Endothelial cell (in vitro differentiated cells): ENCODE measurements around the gene ZCCHC8. TPM values are rescaled to one million over a fixed set of nuclear protein-coding genes. Genes with fewer than 3 reads are reported as not detected.

Source experiments
- DNase-seq: peaks from one replicate; pipeline ENCODE4 v3.0.0; 2021; ENCODE audit warnings: low spot score
- H3K27ac Mint-ChIP-seq: one replicate; pipeline ENCODE4 v1.8.0; 2021; ENCODE audit warnings: mixed read lengths, inconsistent platforms; ENCODE audit not compliant: unreplicated experiment
- H3K27me3 Mint-ChIP-seq: one replicate; pipeline ENCODE4 v1.8.0; 2021; ENCODE audit warnings: mild to moderate bottlenecking, moderate library complexity, mixed read lengths, inconsistent platforms; ENCODE audit not compliant: unreplicated experiment
- H3K36me3 Mint-ChIP-seq: one replicate; pipeline ENCODE4 v1.8.0; 2021; ENCODE audit warnings: mild to moderate bottlenecking, low read depth, mixed read lengths, inconsistent platforms; ENCODE audit not compliant: unreplicated experiment
- H3K4me1 Mint-ChIP-seq: one replicate; pipeline ENCODE4 v1.8.0; 2021; ENCODE audit warnings: mild to moderate bottlenecking, mixed read lengths, inconsistent platforms; ENCODE audit not compliant: unreplicated experiment
- H3K4me3 Mint-ChIP-seq: one replicate; pipeline ENCODE4 v1.8.0; 2021; ENCODE audit warnings: mild to moderate bottlenecking, mixed read lengths, inconsistent platforms; ENCODE audit not compliant: unreplicated experiment
- H3K9me3 Mint-ChIP-seq: one replicate; pipeline ENCODE4 v1.8.0; 2021; ENCODE audit warnings: mixed read lengths, inconsistent platforms; ENCODE audit not compliant: unreplicated experiment
- total RNA-seq: library from RNA; stranded (reverse); fragmentation: NEBNext Ultra II Directional; extraction: Animal tissue kit (Norgen Biotek cat#: 25700); gene quantifications from one replicate; pipeline ENCODE4 v1.2.1, GENCODE V29; 2021; ENCODE audit not compliant: unreplicated experiment
- TF ChIP-seq, protein P1 (sequence below): fragments of 200-600 bp; sonication (generic); IDR thresholded peaks from one replicate; pipeline ENCODE4 v1.5.0; 2021; ENCODE audit warnings: antibody characterized with exemption; ENCODE audit not compliant: unreplicated experiment

ZCCHC8 gene
- total RNA-seq, 1 donor from 2014 or later, result 18.6 TPM

- peaks cover 8% of the 10 kb centered on the region for H3K27me3 Mint-ChIP-seq
- no peak for DNase-seq
- peaks cover 26% of the 10 kb centered on the region for H3K36me3 Mint-ChIP-seq
- H3K9me3 Mint-ChIP-seq, result no peaks in the 10 kb centered on the region
- H3K27ac Mint-ChIP-seq, result no peak overlapping the region
- H3K4me3 Mint-ChIP-seq, result no peak overlapping the region
- TF ChIP-seq, protein P1, sequence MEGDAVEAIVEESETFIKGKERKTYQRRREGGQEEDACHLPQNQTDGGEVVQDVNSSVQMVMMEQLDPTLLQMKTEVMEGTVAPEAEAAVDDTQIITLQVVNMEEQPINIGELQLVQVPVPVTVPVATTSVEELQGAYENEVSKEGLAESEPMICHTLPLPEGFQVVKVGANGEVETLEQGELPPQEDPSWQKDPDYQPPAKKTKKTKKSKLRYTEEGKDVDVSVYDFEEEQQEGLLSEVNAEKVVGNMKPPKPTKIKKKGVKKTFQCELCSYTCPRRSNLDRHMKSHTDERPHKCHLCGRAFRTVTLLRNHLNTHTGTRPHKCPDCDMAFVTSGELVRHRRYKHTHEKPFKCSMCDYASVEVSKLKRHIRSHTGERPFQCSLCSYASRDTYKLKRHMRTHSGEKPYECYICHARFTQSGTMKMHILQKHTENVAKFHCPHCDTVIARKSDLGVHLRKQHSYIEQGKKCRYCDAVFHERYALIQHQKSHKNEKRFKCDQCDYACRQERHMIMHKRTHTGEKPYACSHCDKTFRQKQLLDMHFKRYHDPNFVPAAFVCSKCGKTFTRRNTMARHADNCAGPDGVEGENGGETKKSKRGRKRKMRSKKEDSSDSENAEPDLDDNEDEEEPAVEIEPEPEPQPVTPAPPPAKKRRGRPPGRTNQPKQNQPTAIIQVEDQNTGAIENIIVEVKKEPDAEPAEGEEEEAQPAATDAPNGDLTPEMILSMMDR, result no peak
- peaks cover 10% of the 10 kb centered on the region for H3K4me1 Mint-ChIP-seq
Measured at GRCh38 chr12:122503783-122504590, 3.3 kb upstream of the ZCCHC8 start.

- no peak for DNase-seq
- no peak overlapping the region for H3K4me3 Mint-ChIP-seq
- H3K9me3 Mint-ChIP-seq, result no peaks in the 10 kb centered on the region
- peaks cover 15% of the 10 kb centered on the region for H3K4me1 Mint-ChIP-seq
- peaks cover 26% of the 10 kb centered on the region for H3K36me3 Mint-ChIP-seq
- TF ChIP-seq, protein P1, result no peak
- H3K27ac Mint-ChIP-seq, result no peak overlapping the region
- H3K27me3 Mint-ChIP-seq, result peaks cover 10% of the 10 kb centered on the region
Measured at GRCh38 chr12:122503147-122503751, 2.5 kb upstream of the ZCCHC8 start.

- peak overlapping the region; percentile 98 for H3K27ac Mint-ChIP-seq
- no peak for DNase-seq
- peaks cover 15% of the 10 kb centered on the region for H3K4me1 Mint-ChIP-seq
- TF ChIP-seq, protein P1, result no peak
- peaks cover 10% of the 10 kb centered on the region for H3K27me3 Mint-ChIP-seq
- peak overlapping the region; percentile 91 for H3K4me3 Mint-ChIP-seq
- no peaks in the 10 kb centered on the region for H3K9me3 Mint-ChIP-seq
- peaks cover 21% of the 10 kb centered on the region for H3K36me3 Mint-ChIP-seq
Measured at GRCh38 chr12:122501489-122501989, 807 bp upstream of the ZCCHC8 start.

GRCh38 chr12:122499991-122500684, 594 bp downstream of the ZCCHC8 start:
- H3K36me3 Mint-ChIP-seq, result peaks cover 10% of the 10 kb centered on the region
- peak overlapping the region; percentile 98 for H3K27ac Mint-ChIP-seq
- peak; percentile 63 for DNase-seq
- H3K4me1 Mint-ChIP-seq, result peaks cover 15% of the 10 kb centered on the region
- peak overlapping the region; percentile 97 for H3K4me3 Mint-ChIP-seq
- peaks cover 10% of the 10 kb centered on the region for H3K27me3 Mint-ChIP-seq
- H3K9me3 Mint-ChIP-seq, result no peaks in the 10 kb centered on the region
- TF ChIP-seq, protein P1, result no peak
